Measurements from ENCODE around the gene CHTF18.

The CHTF18 gene

DNA sequence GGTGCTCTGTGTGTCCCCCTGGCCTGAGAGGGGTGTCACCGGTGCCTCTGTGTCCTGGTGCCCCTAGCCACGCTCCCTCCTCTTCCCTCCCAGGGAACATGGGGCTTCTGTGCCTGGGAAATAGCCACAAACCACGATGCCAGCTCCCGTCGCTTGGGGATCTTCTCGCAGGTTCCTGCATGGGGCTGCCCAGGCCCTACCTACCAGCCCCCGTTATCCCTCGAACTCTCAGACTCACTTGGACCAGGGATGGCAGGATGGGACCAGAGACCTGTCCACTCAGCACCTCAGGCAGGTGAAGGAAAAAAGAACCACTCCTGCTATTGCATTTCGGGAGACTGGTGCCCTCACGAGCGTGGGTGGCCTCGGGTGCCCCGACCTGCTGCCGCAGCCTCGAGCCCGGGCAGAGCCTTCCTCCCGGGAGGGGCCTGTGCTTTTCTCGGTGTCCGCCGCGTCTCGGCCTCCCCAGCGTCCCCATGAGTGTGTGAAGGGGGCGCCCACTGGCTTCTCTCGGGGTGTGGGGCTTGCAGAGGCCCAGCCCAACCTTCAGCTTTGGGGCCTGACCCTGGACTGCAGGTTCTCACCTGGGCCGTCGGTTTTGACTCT lies 53.1 kb downstream of the CHTF18 start:
- 93 to 94% methylated on average over 27 of the region's 27 CpGs for WGBS, 2 experiments (ENCODE audit: insufficient coverage in 2 of 2)
- no peak overlapping the region for H3K27ac ChIP-seq (ENCODE audit: low read depth, low read length, severe bottlenecking)
- no peaks in the 10 kb centered on the region for H3K4me1 ChIP-seq (ENCODE audit: control insufficient read depth, insufficient read depth, low read length, poor library complexity, severe bottlenecking)
- no peaks in the 10 kb centered on the region for H3K36me3 ChIP-seq (ENCODE audit: control insufficient read depth, insufficient read depth, low read length)
- H3K4me3 ChIP-seq (ENCODE audit: extremely low read depth, insufficient read depth, low read length, poor library complexity, severe bottlenecking): no peak overlapping the region
- H3K9me3 ChIP-seq (ENCODE audit: control insufficient read depth, low read length): no peaks in the 10 kb centered on the region

DNA sequence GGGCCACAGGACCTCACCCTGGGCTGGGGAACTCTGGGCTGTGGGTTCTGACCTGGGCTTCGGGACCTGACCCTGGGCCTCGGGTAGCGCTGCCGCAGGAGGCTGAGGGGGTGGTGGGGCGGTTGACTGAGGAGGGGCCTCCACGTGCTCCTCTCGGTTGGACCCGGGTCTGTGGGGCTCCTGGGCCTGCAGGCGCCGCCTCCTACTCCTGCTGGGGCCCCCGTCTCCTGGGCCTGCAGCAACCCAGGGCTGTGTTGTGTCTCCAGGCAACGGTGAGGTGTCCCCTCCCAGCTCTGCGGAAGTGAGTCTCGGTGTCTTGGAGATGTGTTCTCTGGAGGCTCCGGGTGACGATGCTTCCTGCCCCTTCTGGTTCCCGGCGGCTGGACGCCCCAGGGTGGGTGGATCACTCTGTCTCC lies 53.6 kb downstream of the CHTF18 start:
- peaks cover 2% of the 10 kb centered on the region for H3K9me3 ChIP-seq (ENCODE audit: control insufficient read depth, low read length)
- WGBS, 2 experiments (ENCODE audit: insufficient coverage in 2 of 2): 88 to 90% methylated on average over 17 to 19 of the region's 19 CpGs
- no peaks in the 10 kb centered on the region for H3K36me3 ChIP-seq (ENCODE audit: control insufficient read depth, insufficient read depth, low read length)
- no peaks in the 10 kb centered on the region for H3K4me1 ChIP-seq (ENCODE audit: control insufficient read depth, insufficient read depth, low read length, poor library complexity, severe bottlenecking)
- H3K27ac ChIP-seq (ENCODE audit: low read depth, low read length, severe bottlenecking): no peak overlapping the region
- H3K4me3 ChIP-seq (ENCODE audit: extremely low read depth, insufficient read depth, low read length, poor library complexity, severe bottlenecking): no peak overlapping the region

DNA sequence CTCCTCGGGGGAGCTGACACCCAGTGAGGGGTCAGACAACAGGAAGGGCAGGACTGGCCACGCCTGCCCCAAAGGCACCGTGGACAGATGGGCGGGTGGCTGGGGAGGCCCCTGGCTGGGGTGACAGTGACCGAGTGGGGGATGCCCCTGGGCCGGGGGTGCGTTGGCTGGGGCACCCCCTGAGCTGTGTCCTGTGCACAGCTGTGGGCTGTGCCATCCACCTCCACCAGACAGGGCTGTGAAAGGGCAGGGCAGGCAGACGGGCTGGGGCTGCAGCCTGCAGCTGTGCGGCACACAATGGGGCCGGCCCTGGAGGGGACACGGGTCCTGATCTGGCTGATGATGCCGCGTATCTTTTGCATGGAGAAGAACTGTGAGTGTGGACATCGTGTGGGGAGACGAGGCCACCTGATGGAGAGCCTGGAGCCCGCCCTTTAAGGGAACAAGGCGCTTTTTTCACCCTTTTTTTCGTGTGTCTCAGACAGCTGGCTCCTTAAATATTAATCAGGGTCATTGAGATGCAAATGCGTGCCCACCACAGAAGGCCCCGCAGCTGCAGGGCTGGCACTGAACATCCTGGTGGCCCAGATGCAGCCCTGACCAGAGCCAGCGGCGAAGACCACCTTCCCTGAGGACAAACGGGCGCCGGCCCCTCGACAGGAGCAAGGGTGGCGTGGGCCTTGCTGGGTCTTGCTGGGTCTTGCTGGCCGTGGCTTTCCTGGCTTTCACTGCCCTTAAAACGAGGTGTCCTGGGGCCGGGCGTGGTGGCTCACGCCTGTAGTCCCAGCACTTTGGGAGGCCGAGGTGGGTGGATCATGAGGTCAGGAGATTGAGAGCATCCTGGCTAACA lies 54.5 kb downstream of the CHTF18 start:
- Histone ChIP-seq H3K4me3 (ENCODE audit: extremely low read depth, insufficient read depth, low read length, poor library complexity, severe bottlenecking) (no peak overlapping the region), H3K36me3 (ENCODE audit: control insufficient read depth, insufficient read depth, low read length) (no peaks in the 10 kb centered on the region), H3K27ac (ENCODE audit: low read depth, low read length, severe bottlenecking) (no peak overlapping the region), H3K9me3 (ENCODE audit: control insufficient read depth, low read length) (peaks cover 9% of the 10 kb centered on the region), H3K4me1 (ENCODE audit: control insufficient read depth, insufficient read depth, low read length, poor library complexity, severe bottlenecking) (no peaks in the 10 kb centered on the region)
- 82 to 83% methylated on average over 32 to 33 of the region's 33 CpGs for WGBS, 2 experiments (ENCODE audit: insufficient coverage in 2 of 2)

GRCh38 chr16:843771-844170 lies 55.4 kb downstream of the CHTF18 start:
- WGBS, 2 experiments (ENCODE audit: insufficient coverage in 2 of 2): 93 to 98% methylated on average over 14 to 19 of the region's 20 CpGs
- H3K9me3 ChIP-seq (ENCODE audit: control insufficient read depth, low read length): peaks cover 15% of the 10 kb centered on the region

DNA sequence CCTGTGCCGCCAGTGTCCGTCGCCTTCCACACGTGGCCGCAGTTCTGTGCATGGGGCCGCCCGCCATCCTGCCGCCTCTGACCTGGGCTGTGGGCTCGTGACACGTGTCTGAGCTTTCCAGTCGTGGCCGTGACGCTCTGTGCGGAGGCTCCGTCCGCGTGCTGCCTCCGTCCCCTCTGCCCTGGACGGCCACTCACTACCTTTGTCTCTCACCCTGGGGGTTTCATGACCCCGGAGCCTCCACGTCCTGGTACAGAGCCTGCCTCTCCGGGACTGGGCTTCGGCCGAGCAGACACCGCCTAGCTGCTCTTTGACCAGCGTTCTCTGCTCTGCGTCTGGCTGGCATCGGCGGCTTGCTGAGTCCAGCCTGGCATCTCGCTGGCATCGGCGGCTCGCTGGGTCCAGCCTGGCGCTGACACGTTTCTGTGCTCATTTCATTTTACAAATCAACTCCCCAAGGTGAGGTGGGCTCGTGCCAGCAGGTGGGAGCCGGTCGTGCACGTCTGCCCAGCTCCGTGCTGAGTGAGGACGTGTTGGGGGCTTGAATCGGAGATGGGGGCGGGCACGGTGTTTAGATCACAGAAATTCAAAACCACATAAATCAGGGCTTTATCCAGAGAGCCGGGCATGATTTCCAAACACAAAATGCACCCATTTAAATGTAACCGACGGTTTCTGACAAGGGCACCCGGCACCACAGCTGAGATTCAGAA lies 56.4 kb downstream of the CHTF18 start:
- H3K27ac ChIP-seq (ENCODE audit: low read depth, low read length, severe bottlenecking): no peak overlapping the region
- H3K9me3 ChIP-seq (ENCODE audit: control insufficient read depth, low read length): peaks cover 21% of the 10 kb centered on the region
- H3K36me3 ChIP-seq (ENCODE audit: control insufficient read depth, insufficient read depth, low read length): no peaks in the 10 kb centered on the region
- H3K4me1 ChIP-seq (ENCODE audit: control insufficient read depth, insufficient read depth, low read length, poor library complexity, severe bottlenecking): no peaks in the 10 kb centered on the region
- no peak overlapping the region for H3K4me3 ChIP-seq (ENCODE audit: extremely low read depth, insufficient read depth, low read length, poor library complexity, severe bottlenecking)
- 92 to 94% methylated on average over 35 to 43 of the region's 48 CpGs for WGBS, 2 experiments (ENCODE audit: insufficient coverage in 2 of 2)

More at GRCh38 chr16:843771-844170, 55.4 kb downstream of the CHTF18 start:
- Histone ChIP-seq H3K36me3 (ENCODE audit: control insufficient read depth, insufficient read depth, low read length) (no peaks in the 10 kb centered on the region), H3K4me1 (ENCODE audit: control insufficient read depth, insufficient read depth, low read length, poor library complexity, severe bottlenecking) (no peaks in the 10 kb centered on the region), H3K4me3 (ENCODE audit: extremely low read depth, insufficient read depth, low read length, poor library complexity, severe bottlenecking) (no peak overlapping the region), H3K27ac (ENCODE audit: low read depth, low read length, severe bottlenecking) (no peak overlapping the region)

GRCh38 chr16:845351-845745 lies 56.9 kb downstream of the CHTF18 start:
- no peaks in the 10 kb centered on the region for H3K36me3 ChIP-seq (ENCODE audit: control insufficient read depth, insufficient read depth, low read length)
- no peak overlapping the region for H3K27ac ChIP-seq (ENCODE audit: low read depth, low read length, severe bottlenecking)
- H3K4me1 ChIP-seq (ENCODE audit: control insufficient read depth, insufficient read depth, low read length, poor library complexity, severe bottlenecking): no peaks in the 10 kb centered on the region
- H3K4me3 ChIP-seq (ENCODE audit: extremely low read depth, insufficient read depth, low read length, poor library complexity, severe bottlenecking): no peak overlapping the region
- whole genome bisulfite sequencing, 2 experiments (ENCODE audit: insufficient coverage in 2 of 2): 89 to 94% methylated on average over 26 of the region's 26 CpGs
- H3K9me3 ChIP-seq (ENCODE audit: control insufficient read depth, low read length): peaks cover 27% of the 10 kb centered on the region

GRCh38 chr16:847151-847550 lies 58.7 kb downstream of the CHTF18 start:
- peaks cover 44% of the 10 kb centered on the region for H3K9me3 ChIP-seq (ENCODE audit: control insufficient read depth, low read length)
- H3K4me1 ChIP-seq (ENCODE audit: control insufficient read depth, insufficient read depth, low read length, poor library complexity, severe bottlenecking): no peaks in the 10 kb centered on the region

More at GRCh38 chr16:847151-847550, 58.7 kb downstream of the CHTF18 start:
- Histone ChIP-seq H3K36me3 (ENCODE audit: control insufficient read depth, insufficient read depth, low read length) (no peaks in the 10 kb centered on the region), H3K4me3 (ENCODE audit: extremely low read depth, insufficient read depth, low read length, poor library complexity, severe bottlenecking) (no peak overlapping the region), H3K27ac (ENCODE audit: low read depth, low read length, severe bottlenecking) (no peak overlapping the region)
- WGBS, 2 experiments (ENCODE audit: insufficient coverage in 2 of 2): 81 to 100% methylated on average over 3 to 7 of the region's 10 CpGs
